Hepatocyte (in vitro differentiated cells): ENCODE data around the gene CLTB.

Experiments
- CTCF ChIP-seq: fragments of 200-600 bp; sonication (generic); IDR thresholded peaks from 2 replicates; pipeline ENCODE4 v1.5.1; 2016; ENCODE audit warnings: antibody characterized with exemption, mild to moderate bottlenecking; ENCODE audit not compliant: poor library complexity
- EZH2phosphoT487 ChIP-seq: fragments of 200-600 bp; sonication (generic); IDR thresholded peaks from one replicate; pipeline ENCODE4 v1.6.1; 2018; ENCODE audit warnings: antibody characterized with exemption, mild to moderate bottlenecking, low read depth, moderate library complexity; ENCODE audit not compliant: unreplicated experiment, severe bottlenecking

GRCh38 chr5:176461349-176461748 lies 45.0 kb upstream of the CLTB start:
- TF ChIP-seq CTCF (no peak), EZH2phosphoT487 (no peak)
